Measurements from ENCODE around the gene NF1. TPM values are rescaled to one million over a fixed set of nuclear protein-coding genes. Genes with fewer than 3 reads are reported as not detected.

The NF1 gene
- total RNA-seq, 1 donor from 2014 or later: 70.9 TPM

DNA sequence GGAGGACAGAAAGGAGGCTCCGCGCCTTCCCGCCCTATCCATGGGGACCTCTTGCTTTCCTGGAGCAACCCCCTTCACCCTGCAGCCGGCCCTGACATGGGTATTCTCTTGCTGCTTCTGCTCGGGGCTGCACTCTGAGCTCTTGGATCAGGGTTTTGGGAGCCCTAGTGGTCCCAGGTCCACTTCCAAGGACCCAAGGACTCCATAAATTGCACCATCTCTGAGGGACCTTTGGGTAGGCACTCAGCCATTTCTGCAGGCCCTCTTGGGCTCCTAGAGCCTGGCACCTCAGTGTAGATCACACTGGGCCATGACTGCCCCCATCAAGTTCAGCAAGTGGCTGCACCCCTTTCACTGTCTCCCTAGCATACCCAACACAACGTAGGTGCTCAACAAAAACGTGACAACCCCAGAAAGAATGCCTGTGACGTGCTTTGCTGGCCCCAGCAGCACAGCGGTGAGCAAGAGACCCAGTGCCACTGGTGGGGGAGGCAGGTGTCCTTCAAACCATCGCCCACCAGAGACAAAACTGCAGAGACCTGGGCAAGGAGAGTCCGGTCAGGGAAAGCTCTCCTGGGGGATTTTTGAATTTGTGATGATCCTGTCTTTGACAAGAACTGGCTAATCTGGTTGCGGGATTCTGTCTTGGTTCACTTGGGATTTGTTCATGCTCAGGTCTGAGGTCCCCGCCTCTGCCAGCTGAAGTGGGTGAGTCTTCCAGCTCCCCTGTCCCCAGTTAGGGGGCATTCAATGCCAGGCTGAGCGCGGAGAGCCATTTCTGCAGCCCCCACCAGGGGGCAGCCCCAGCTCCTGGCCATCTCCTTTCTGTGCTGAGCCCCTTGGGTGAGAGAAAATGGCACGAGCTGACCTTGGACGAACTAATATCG lies 294.2 kb downstream of the NF1 start:
- DNase-seq: no peak

GRCh38 chr17:31389657-31390381 lies 295.0 kb downstream of the NF1 start:
- DNase-seq: no peak

GRCh38 chr17:31390426-31390747 lies 295.6 kb downstream of the NF1 start:
- no peak for DNase-seq

- DNase-seq: no peak
These were observed 296.1 kb downstream of the NF1 start for GRCh38 chr17:31390748-31391495.

- no peak for DNase-seq
These were observed 296.7 kb downstream of the NF1 start, which contains the start of gene RAB11FIP4 for GRCh38 chr17:31391496-31391949. TSS of gene RAB11FIP4 (plus strand) at chr17:31391675. CDS start at chr17:31391853, 178 bp downstream.

GRCh38 chr17:31392002-31392855 lies 297.5 kb downstream of the NF1 start:
- DNase-seq: no peak

GRCh38 chr17:31392856-31393748 lies 298.3 kb downstream of the NF1 start:
- DNase-seq: no peak

DNA sequence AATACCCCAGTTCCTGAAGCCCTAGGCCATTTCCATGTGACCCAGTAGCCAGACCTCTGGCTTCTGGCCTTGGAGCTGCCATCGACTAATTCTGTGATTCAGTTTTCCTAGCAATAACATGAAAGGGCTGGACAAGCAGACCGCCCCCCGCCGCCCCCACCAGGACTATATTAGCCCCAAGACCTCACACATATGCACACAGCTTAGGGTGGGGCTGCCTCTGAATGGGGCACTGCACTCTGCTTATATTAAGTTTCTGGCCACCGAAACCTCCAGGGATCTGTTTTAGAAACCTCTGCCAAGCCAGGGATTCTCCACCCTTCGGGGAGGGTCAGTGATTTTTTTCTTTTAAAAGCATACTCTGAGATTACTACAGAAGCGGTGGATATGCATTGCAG lies 299.0 kb downstream of the NF1 start:
- DNase-seq: no peak

- peak; percentile 34 for DNase-seq
These were observed 299.8 kb downstream of the NF1 start for GRCh38 chr17:31394544-31394943.

DNA sequence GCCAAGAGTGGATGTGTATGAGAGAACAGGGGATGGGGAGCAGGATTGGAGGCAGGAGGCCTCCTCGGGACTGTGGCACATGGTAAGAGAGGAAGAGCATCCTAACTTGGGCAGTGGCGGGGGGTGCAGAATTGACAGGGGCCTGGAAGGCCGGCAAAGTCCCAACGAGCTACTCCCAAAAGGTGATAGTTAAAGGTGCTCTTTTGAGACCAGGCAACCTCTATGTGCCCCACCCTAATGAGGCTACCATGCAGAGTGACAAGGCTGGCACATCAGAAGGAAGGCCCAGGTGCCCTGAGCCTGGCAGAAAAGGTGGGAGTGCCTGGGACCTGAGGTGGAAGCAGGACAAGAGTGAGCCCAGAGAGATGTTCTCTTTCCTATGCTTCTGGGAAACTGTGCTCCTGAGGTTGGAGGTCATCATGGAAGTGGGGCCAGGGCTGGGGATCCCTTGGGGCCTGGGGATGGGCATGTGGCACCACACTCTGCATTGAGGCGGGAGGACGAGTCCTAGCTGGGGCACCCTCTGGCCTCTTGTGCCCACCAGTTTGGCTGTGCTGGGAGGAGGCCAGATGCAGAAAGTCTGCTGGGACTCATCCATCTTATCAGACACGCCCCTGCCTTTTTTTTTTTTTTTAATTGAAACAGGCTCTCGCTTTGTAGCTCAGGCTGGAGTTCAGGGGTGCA lies 302.6 kb downstream of the NF1 start:
- no peak for DNase-seq

- DNase-seq: no peak
These were observed 303.9 kb downstream of the NF1 start for GRCh38 chr17:31398381-31399311.

DNA sequence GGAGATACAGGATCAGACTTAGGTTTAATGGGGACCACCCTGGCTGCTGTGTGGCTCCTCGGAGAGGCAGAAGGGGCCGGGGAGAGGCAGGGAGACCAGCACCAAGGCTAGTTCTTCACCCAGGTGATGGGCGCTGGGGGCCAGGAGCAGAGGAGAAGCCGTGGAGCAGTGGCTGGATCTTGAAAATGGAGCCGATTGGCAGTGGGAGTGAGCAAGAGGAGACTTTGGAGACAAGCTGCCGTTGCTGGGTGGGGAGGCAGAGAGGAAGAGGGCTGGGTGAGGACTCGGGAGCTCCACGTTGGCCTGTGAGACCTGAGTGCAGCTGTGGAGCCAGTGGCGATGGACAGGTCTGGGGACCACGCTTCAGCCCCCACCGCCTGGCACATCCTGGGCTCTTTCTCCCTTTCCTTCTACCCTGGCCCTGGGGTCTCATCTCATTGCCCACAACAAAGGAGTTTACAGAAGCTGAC lies 305.7 kb downstream of the NF1 start:
- no peak for DNase-seq

- no peak for DNase-seq
These were observed 306.9 kb downstream of the NF1 start for GRCh38 chr17:31401456-31402254.

DNA sequence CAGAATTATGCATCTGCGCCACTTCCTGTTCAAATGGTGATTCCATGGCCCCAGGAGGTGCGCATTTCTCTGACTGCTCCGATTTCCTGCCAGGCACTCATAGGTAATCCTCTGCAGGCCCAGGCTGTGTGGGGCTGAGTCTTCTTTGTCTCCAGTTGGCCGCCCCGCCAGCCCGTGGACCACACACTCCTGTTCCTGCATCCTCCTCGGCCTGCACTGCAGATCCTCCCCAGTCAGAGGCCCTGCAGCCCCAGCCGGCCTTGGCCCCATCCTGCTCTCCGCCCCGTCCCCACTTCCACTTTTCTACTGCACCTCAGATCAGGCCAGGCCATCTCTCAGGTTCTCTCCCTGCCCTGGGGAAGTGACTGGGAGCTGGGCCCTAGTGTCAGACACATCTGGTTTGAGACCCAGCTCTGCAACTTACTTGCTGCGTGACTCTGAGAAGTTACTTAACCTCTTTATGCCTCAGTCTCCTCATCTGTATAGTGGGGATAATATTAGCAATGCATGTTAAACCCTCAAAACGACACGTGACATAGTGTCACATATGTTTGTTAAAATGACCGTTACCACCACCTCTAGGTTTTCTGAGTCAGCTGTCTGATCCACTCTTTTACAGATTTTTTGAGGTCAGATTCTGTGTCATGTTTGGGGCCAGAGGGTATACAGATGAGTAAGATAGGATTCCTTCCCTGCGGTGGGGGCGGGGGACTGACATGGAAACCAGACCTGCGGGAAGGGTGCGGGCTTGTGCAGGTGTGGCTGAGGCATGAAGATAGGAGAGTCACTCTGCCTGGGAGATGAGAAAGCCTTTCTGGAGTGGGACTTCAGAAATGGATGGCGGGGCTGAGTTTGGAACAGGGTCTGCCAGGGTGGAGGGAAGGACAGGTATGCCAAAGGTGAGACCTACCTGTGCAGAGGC lies 309.5 kb downstream of the NF1 start:
- no peak for DNase-seq

DNA sequence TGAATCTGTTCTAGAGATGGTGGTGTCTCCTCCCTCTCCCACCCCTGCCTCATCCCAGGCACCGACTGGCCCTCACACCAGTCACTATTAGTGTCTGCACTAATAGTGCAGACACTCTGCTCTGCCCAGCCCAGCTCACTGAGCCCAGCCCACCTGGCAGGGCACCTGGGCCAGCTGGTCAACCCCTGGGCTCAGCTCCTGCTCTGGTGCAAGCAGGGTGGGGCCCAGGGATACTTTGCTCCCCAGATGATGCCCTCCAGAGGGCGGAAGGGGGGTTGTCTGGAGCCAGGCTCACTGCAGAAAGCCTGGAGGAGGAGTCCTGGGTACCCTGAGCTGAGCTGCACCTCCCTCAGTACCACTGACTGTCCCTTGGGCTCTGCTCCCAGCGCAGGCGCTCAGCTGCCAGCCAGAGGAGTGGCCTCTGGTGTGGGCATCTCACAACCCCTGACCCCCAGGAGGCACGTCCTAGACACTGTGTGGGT lies 311.2 kb downstream of the NF1 start:
- DNase-seq: no peak

DNA sequence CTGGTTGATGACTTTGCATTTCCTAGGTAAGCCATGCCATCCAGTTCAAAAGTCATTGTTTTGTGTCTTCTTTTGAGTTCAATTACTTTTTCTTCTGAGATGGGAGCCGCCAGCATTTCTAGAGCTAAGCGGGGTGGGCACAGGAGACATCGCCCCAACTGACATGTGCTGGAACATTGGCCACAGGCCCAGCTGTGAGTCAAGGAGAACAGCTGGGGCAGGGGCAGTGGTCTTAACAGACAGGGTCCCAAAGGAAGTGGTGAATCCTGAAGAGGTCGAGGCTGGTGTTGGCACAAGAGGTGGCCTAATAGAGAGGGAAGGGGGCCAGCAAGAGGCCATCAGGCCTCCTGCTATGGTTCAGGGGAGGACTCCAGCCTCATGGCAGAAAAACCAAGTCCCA lies 313.8 kb downstream of the NF1 start:
- no peak for DNase-seq

Measured in skin of body (tissue), 2 donors.